Ishikawa (cell line): Measurements from ENCODE around the gene CNTNAP2.

Experiments used
- CREB1 ChIP-seq: IDR thresholded peaks from 2 replicates; pipeline ENCODE4 v1.6.1; 2012; ENCODE audit warnings: low read depth
- EP300 ChIP-seq: IDR thresholded peaks from 2 replicates; pipeline ENCODE4 v1.6.1; 2012; ENCODE audit warnings: borderline replicate concordance
- FOXM1 ChIP-seq: IDR thresholded peaks from 2 replicates; pipeline ENCODE4 v1.6.1; 2012; ENCODE audit warnings: low read depth, borderline replicate concordance
- NFIC ChIP-seq: IDR thresholded peaks from 2 replicates; pipeline ENCODE4 v1.6.1; 2012
- RAD21 ChIP-seq: IDR thresholded peaks from 2 replicates; pipeline ENCODE4 v1.6.1; 2012; ENCODE audit warnings: low read depth
- REST ChIP-seq: IDR thresholded peaks from 2 replicates; pipeline ENCODE4 v1.6.1; 2012; ENCODE audit warnings: low read depth, mild to moderate bottlenecking
- TAF1 ChIP-seq: IDR thresholded peaks from 2 replicates; pipeline ENCODE4 v1.6.1; 2012; ENCODE audit warnings: low read depth, mild to moderate bottlenecking
- USF1 ChIP-seq: IDR thresholded peaks from 2 replicates; pipeline ENCODE4 v1.6.1; 2012

- TF ChIP-seq TAF1: no peak
- TF ChIP-seq REST: no peak
- no peak for TF ChIP-seq NFIC
- no peak for TF ChIP-seq CREB1
- TF ChIP-seq EP300: no peak
- TF ChIP-seq RAD21: no peak
- no peak for TF ChIP-seq FOXM1
- no peak for TF ChIP-seq USF1
Observed at GRCh38 chr7:147498081-147498480, 1381.5 kb downstream of the CNTNAP2 start.
